CD14-positive monocyte (primary cell): ENCODE measurements around the gene ERBB4. TPM values are rescaled to one million over a fixed set of nuclear protein-coding genes. Genes with fewer than 3 reads are reported as not detected.

ENCODE experiments used
- DNase-seq, 3 donors: peaks; one replicate each; pipeline ENCODE4 v3.0.0-alpha.2; 2011 to 2022
- H2AFZ ChIP-seq: 2 replicates; pipeline ENCODE4 v1.6.0; 2012; ENCODE audit warnings: mild to moderate bottlenecking, low read depth, low read length, inconsistent platforms; ENCODE audit not compliant: insufficient read depth, poor library complexity, severe bottlenecking
- H3K27ac ChIP-seq, 2 donors: 1 replicate in 1 of 2; 2 replicates in 1 of 2; pipeline ENCODE4 v1.5.1; 2012 to 2013; ENCODE audit warnings: low read length in 2 of 2, control low read depth in 1 of 2, inconsistent platforms in 1 of 2, low read depth in 1 of 2, mild to moderate bottlenecking in 1 of 2
- H3K27me3 ChIP-seq, 2 donors: one replicate each; pipeline versions ENCODE4 v1.6.0 to v1.6.1; 2011 to 2013; ENCODE audit warnings: low read length in 2 of 2; ENCODE audit not compliant: control insufficient read depth in 2 of 2, insufficient read depth in 2 of 2
- H3K36me3 ChIP-seq, 2 donors: replicated peaks in 1 of 2; 1 replicate in 1 of 2; 2 replicates in 1 of 2; pipeline versions ENCODE4 v1.5.1 to v1.6.1; 2012 to 2013; ENCODE audit warnings: low read length in 2 of 2, control low read depth in 1 of 2, inconsistent platforms in 1 of 2, mild to moderate bottlenecking in 1 of 2; ENCODE audit not compliant: insufficient read depth in 2 of 2, control insufficient read depth in 1 of 2
- H3K4me1 ChIP-seq, 2 donors: 1 replicate in 1 of 2; 2 replicates in 1 of 2; pipeline versions ENCODE4 v1.5.1 to v1.6.1; 2012 to 2013; ENCODE audit warnings: low read length in 2 of 2, control low read depth in 1 of 2, inconsistent platforms in 1 of 2, mild to moderate bottlenecking in 1 of 2, moderate library complexity in 1 of 2; ENCODE audit not compliant: insufficient read depth in 2 of 2, control insufficient read depth in 1 of 2
- H3K4me2 ChIP-seq: replicated peaks from 2 replicates; pipeline ENCODE3; 2012; ENCODE audit warnings: low read length, moderate library complexity, mild to moderate bottlenecking; ENCODE audit not compliant: poor library complexity, severe bottlenecking; ENCODE audit errors: extremely low read depth
- H3K4me3 ChIP-seq, 3 experiments: fragments of 200-600 bp in 1 of 3; sonication (generic) in 1 of 3; replicated peaks in 1 of 3; 1 replicate in 2 of 3; 2 replicates in 1 of 3; pipeline ENCODE4 v1.5.1; 2011 to 2013; ENCODE audit warnings: low read length in 3 of 3, mild to moderate bottlenecking in 3 of 3, control low read depth in 2 of 3, low read depth in 2 of 3, inconsistent platforms in 1 of 3, moderate library complexity in 1 of 3
- H3K79me2 ChIP-seq: 2 replicates; pipeline ENCODE4 v1.6.0; 2012; ENCODE audit warnings: mild to moderate bottlenecking, control low read depth, inconsistent platforms, low read length, moderate library complexity; ENCODE audit not compliant: insufficient read depth
- H3K9ac ChIP-seq: 2 replicates; pipeline ENCODE4 v1.6.0; 2017; ENCODE audit warnings: low read length, mild to moderate bottlenecking; ENCODE audit not compliant: insufficient read depth, poor library complexity, severe bottlenecking
- H3K9me3 ChIP-seq, 2 donors: replicated peaks in 1 of 2; 1 replicate in 1 of 2; 2 replicates in 1 of 2; pipeline versions ENCODE4 v1.5.1 to v1.6.1; 2012 to 2013; ENCODE audit warnings: low read length in 2 of 2, control low read depth in 1 of 2; ENCODE audit not compliant: control insufficient read depth in 1 of 2, insufficient read depth in 1 of 2
- H4K20me1 ChIP-seq: 2 replicates; pipeline ENCODE4 v1.6.0; 2012; ENCODE audit warnings: mild to moderate bottlenecking, low read length, control low read depth, moderate library complexity; ENCODE audit not compliant: insufficient read depth
- H3K27ac Mint-ChIP-seq, 7 donors: one replicate each; pipeline ENCODE4 v1.8.0; 2020; ENCODE audit warnings: mild to moderate bottlenecking in 7 of 7, mixed read lengths in 7 of 7, moderate library complexity in 6 of 7, inconsistent platforms in 2 of 7
- H3K27me3 Mint-ChIP-seq, 3 donors: one replicate each; pipeline ENCODE4 v1.8.0; 2021 to 2022; ENCODE audit warnings: low read depth in 3 of 3, mild to moderate bottlenecking in 3 of 3, mixed read lengths in 3 of 3, moderate library complexity in 3 of 3, inconsistent platforms in 1 of 3
- H3K36me3 Mint-ChIP-seq, 2 donors: one replicate each; pipeline ENCODE4 v1.8.0; 2020; ENCODE audit warnings: mixed read lengths in 2 of 2, inconsistent platforms in 1 of 2, mild to moderate bottlenecking in 1 of 2
- H3K4me1 Mint-ChIP-seq: one replicate; pipeline ENCODE4 v1.8.0; 2020; ENCODE audit warnings: mild to moderate bottlenecking, mixed read lengths
- H3K4me3 Mint-ChIP-seq, 2 donors: one replicate each; pipeline ENCODE4 v1.8.0; 2020; ENCODE audit warnings: mild to moderate bottlenecking in 2 of 2, mixed read lengths in 2 of 2, moderate library complexity in 1 of 2
- H3K9me3 Mint-ChIP-seq, 7 donors: one replicate each; pipeline ENCODE4 v1.8.0; 2020 to 2022; ENCODE audit warnings: mixed read lengths in 7 of 7, mild to moderate bottlenecking in 6 of 7, moderate library complexity in 6 of 7, inconsistent platforms in 2 of 7
- CTCF ChIP-seq: fragments of 200-600 bp; IDR thresholded peaks from one replicate; pipeline ENCODE4 v1.8.0; 2022; ENCODE audit warnings: antibody characterized with exemption, mild to moderate bottlenecking
- WGBS: methylation state at CpG from one replicate; pipeline ENCODE4 v1.1.5; 2013; ENCODE audit warnings: missing lambda C conversion rate; ENCODE audit not compliant: insufficient coverage; 5-methylcytosine and 5-hydroxymethylcytosine counted together
- intact Hi-C, 2 donors: fragments of 100-400 bp; cut with micrococcal nuclease; formaldehyde crosslinking; loops; one replicate each; pipeline versions ENCODE4 v1.15.0 to v1.15.1; 2023
- polyA plus RNA-seq, 3 donors: library from polyadenylated mRNA; depleted of rRNA in 1 of 3; unstranded in 2 of 3; stranded (reverse) in 1 of 3; fragments of 300-500 nt in 2 of 3; fragments of >200 nt in 1 of 3; fragmentation: Illumina TruSeq in 2 of 3; gene quantifications; 1 replicate in 2 of 3; 2 replicates in 1 of 3; pipeline ENCODE4 v1.2.3, GENCODE V29; 2012 to 2021

The ERBB4 gene
- polyA plus RNA-seq, 3 donors, result not detected

GRCh38 chr2:211453311-211453887 lies 1085.2 kb downstream of the ERBB4 start:
- Mint-ChIP-seq H3K36me3 (no peaks in the 10 kb centered on the region), H3K27me3 (peaks cover 0 to 2% (median 0%) of the 10 kb centered on the region in 3 donors), H3K4me1 (no peaks in the 10 kb centered on the region), H3K9me3 (no peaks in the 10 kb centered on the region), H3K27ac (no peak overlapping the region), H3K4me3 (no peak overlapping the region)
- Histone ChIP-seq H4K20me1 (no peaks in the 10 kb centered on the region), H2AFZ (no peak overlapping the region), H3K4me2 (no peak overlapping the region), H3K4me3 (no peak overlapping the region), H3K9me3 (no peaks in the 10 kb centered on the region), H3K36me3 (no peaks in the 10 kb centered on the region), H3K27me3 (no peaks in the 10 kb centered on the region), H3K4me1 (no peaks in the 10 kb centered on the region), H3K9ac (no peak overlapping the region), H3K79me2 (no peaks in the 10 kb centered on the region), H3K27ac (no peak overlapping the region)
- DNase-seq, result no peak
- intact Hi-C loops, result no loop called here
- no CpG with 5 or more reads among the region's 6 CpGs for WGBS
- TF ChIP-seq CTCF, result no peak

GRCh38 chr2:211451642-211452041 lies 1087.0 kb downstream of the ERBB4 start:
- DNase-seq, result no peak
- H3K27ac ChIP-seq, result no peak overlapping the region
- no peak overlapping the region for H3K9ac ChIP-seq

More at GRCh38 chr2:211451642-211452041, 1087.0 kb downstream of the ERBB4 start:
- no peaks in the 10 kb centered on the region for H3K27me3 ChIP-seq
- no peak overlapping the region for H3K4me3 Mint-ChIP-seq
- no peaks in the 10 kb centered on the region for H3K4me1 ChIP-seq
- no peak overlapping the region for H2AFZ ChIP-seq
- H3K9me3 Mint-ChIP-seq, result no peaks in the 10 kb centered on the region
- H3K9me3 ChIP-seq, result no peaks in the 10 kb centered on the region
- WGBS, result no CpG with 5 or more reads among the region's 2 CpGs
- no peak for TF ChIP-seq CTCF
- H3K79me2 ChIP-seq, result no peaks in the 10 kb centered on the region
- H3K4me3 ChIP-seq, result no peak overlapping the region
- no peaks in the 10 kb centered on the region for H3K36me3 Mint-ChIP-seq
- H4K20me1 ChIP-seq, result no peaks in the 10 kb centered on the region
- H3K27ac Mint-ChIP-seq, result no peak overlapping the region
- no peaks in the 10 kb centered on the region for H3K36me3 ChIP-seq
- H3K4me2 ChIP-seq, result no peak overlapping the region
- H3K27me3 Mint-ChIP-seq, result peaks cover 0 to 2% (median 0%) of the 10 kb centered on the region in 3 donors
- H3K4me1 Mint-ChIP-seq, result no peaks in the 10 kb centered on the region
- intact Hi-C loops, result no loop called here
